HepG2 (cell line): ENCODE data around the gene SNAPC3. TPM values are rescaled to one million over a fixed set of nuclear protein-coding genes. Genes with fewer than 3 reads are reported as not detected.

Experiments used
- ATAC-seq: fragments of 200-7000 bp; cut with Tn5 transposase; 3 replicates; pipeline ENCODE4 v1.9.1; 2020; ENCODE audit warnings: mild to moderate bottlenecking, moderate library complexity
- BruUV-seq: library from RNA; stranded (reverse); fragments of 400-500 nt; replicated peaks from 2 replicates; lab custom pipeline; 2021; lab: Mats Ljungman, UMichigan
- CTCF ChIA-PET: fragments of 300-600 bp; formaldehyde crosslinking; extraction: SDS; loops from one replicate; lab custom pipeline; 2021; ENCODE audit warnings: low total read pairs, inconsistent platforms, low intra/inter-chr PET ratio; lab: Yijun Ruan, JAX
- POLR2A ChIA-PET: fragments of 350-600 bp; sonication (Branson Sonifier 250); formaldehyde crosslinking; loops from one replicate; lab custom pipeline; 2020; ENCODE audit warnings: antibody characterized with exemption, inconsistent platforms; lab: Yijun Ruan, JAX
- DNase-seq: peaks from one replicate; pipeline ENCODE4 v3.0.0-alpha.2; 2015; ENCODE audit warnings: low spot score
- FAIRE-seq: peaks from 3 replicates; lab custom pipeline; 2011; peaks lifted over from hg19 to GRCh38; lab: Jason Lieb, UNC
- H2AFZ ChIP-seq: one replicate; pipeline ENCODE4 v1.6.1; 2011; ENCODE audit warnings: low read length, inconsistent platforms
- H3K27ac ChIP-seq: fragments of 300-600 bp; 3 replicates; pipeline ENCODE4 v1.8.0; 2011; ENCODE audit warnings: mixed run types, mild to moderate bottlenecking, mixed read lengths, low read length, inconsistent platforms; ENCODE audit not compliant: insufficient read depth; ENCODE audit errors: extremely low read length
- H3K27me3 ChIP-seq, 2 experiments: fragments of 200-600 bp in 1 of 2; 2 replicates in 1 of 2; 3 replicates in 1 of 2; pipeline versions ENCODE4 v1.6.0 to v1.8.0; 2011; ENCODE audit warnings: low read length in 2 of 2, mild to moderate bottlenecking in 2 of 2, moderate library complexity in 2 of 2, inconsistent platforms in 1 of 2; ENCODE audit not compliant: insufficient read depth in 2 of 2, control insufficient read depth in 1 of 2
- H3K36me3 ChIP-seq, 2 experiments: fragments of 200-600 bp in 1 of 2; replicated peaks in 1 of 2; 2 replicates in 1 of 2; 3 replicates in 1 of 2; pipeline versions ENCODE4 v1.5.1 to v1.8.0; 2011; ENCODE audit warnings: low read length in 2 of 2, inconsistent platforms in 1 of 2; ENCODE audit not compliant: insufficient read depth in 2 of 2, control insufficient read depth in 1 of 2
- H3K4me1 ChIP-seq: 2 replicates; pipeline ENCODE4 v1.5.1; 2012; ENCODE audit warnings: low read length, inconsistent platforms; ENCODE audit not compliant: insufficient read depth
- H3K4me2 ChIP-seq: 2 replicates; pipeline ENCODE4 v1.6.0; 2011; ENCODE audit warnings: low read depth, low read length, inconsistent platforms
- H3K4me3 ChIP-seq, 3 experiments: fragments of 200-600 bp in 1 of 3; sonication (generic), shearing (Covaris generic) in 1 of 3; replicated peaks in 1 of 3; 2 replicates each; pipeline ENCODE4 v1.5.1; 2011 to 2016; ENCODE audit warnings: low read length in 3 of 3, inconsistent platforms in 2 of 3, low read depth in 2 of 3, mild to moderate bottlenecking in 2 of 3, control low read depth in 1 of 3, mixed read lengths in 1 of 3; ENCODE audit not compliant: insufficient read depth in 1 of 3
- H3K79me2 ChIP-seq: one replicate; pipeline ENCODE4 v1.6.1; 2011; ENCODE audit warnings: low read length, inconsistent platforms; ENCODE audit not compliant: insufficient read depth
- H3K9ac ChIP-seq: 2 replicates; pipeline ENCODE4 v1.6.0; 2011; ENCODE audit warnings: mild to moderate bottlenecking, low read depth, low read length, inconsistent platforms; ENCODE audit not compliant: insufficient read depth
- H3K9me3 ChIP-seq: 2 replicates; pipeline ENCODE4 v1.5.1; 2012; ENCODE audit warnings: mild to moderate bottlenecking, low read length
- H4K20me1 ChIP-seq: 2 replicates; pipeline ENCODE4 v1.6.0; 2011; ENCODE audit warnings: inconsistent platforms, mild to moderate bottlenecking, low read length, moderate library complexity; ENCODE audit not compliant: insufficient read depth
- CAMTA2 ChIP-seq: sonication (generic); formaldehyde crosslinking; IDR thresholded peaks from 2 replicates; pipeline ENCODE4 v1.4.0; 2020; ENCODE audit warnings: mild to moderate bottlenecking, missing genetic modification reagents, borderline replicate concordance
- SOX5 ChIP-seq: IDR thresholded peaks from 2 replicates; pipeline ENCODE4 v1.6.1; 2016; ENCODE audit warnings: borderline replicate concordance
- U2AF2 ChIP-seq: fragments of 200-400 bp; formaldehyde crosslinking; IDR thresholded peaks from 2 replicates; pipeline ENCODE4 v1.6.1; 2017; ENCODE audit warnings: low read depth, mild to moderate bottlenecking, low read length
- ZNF687 ChIP-seq: sonication (generic); formaldehyde crosslinking; IDR thresholded peaks from 2 replicates; pipeline ENCODE4 v1.5.1; 2020; ENCODE audit warnings: mild to moderate bottlenecking, missing genetic modification reagents, moderate library complexity
- in situ Hi-C: cut with HindIII; loops from 2 replicates; pipeline ENCODE4 v1.10.0; 2017; ENCODE audit warnings: low pct_unique_long_range_greater_than_20kb; ENCODE audit not compliant: extremely low pct_ligation_motif_present
- intact Hi-C: fragments of 100-400 bp; cut with micrococcal nuclease; formaldehyde crosslinking; loops from one replicate; pipeline ENCODE4 v1.10.0; 2022; ENCODE audit not compliant: unreplicated experiment
- polyA plus RNA-seq, 8 experiments: library from polyadenylated mRNA; depleted of rRNA in 3 of 8; stranded (reverse) in 7 of 8; unstranded in 1 of 8; fragments of >200 nt; fragmentation: Illumina TruSeq in 4 of 8; extraction: Trizol in 4 of 8; gene quantifications; 2 replicates each; pipeline versions ENCODE4 v1.2.1 to v1.2.3, GENCODE V29; 2011 to 2016; ENCODE audit warnings: low read depth in 4 of 8, missing spikeins in 1 of 8, mixed read lengths in 1 of 8; ENCODE audit not compliant: insufficient read depth in 1 of 8
- total RNA-seq, 5 experiments: library from RNA; depleted of rRNA; stranded (reverse); fragments of >200 nt; fragmentation: Illumina TruSeq; extraction: Trizol; gene quantifications; 2 replicates each; pipeline ENCODE4 v1.2.3, GENCODE V29; 2016; ENCODE audit warnings: low read depth in 1 of 5
- TF ChIP-seq, protein P1 (sequence below): sonication (generic); formaldehyde crosslinking; IDR thresholded peaks from 2 replicates; pipeline ENCODE4 v1.9.0; 2022; ENCODE audit warnings: missing genetic modification reagents, mild to moderate bottlenecking, borderline replicate concordance

SNAPC3 gene
- total and polyA plus RNA-seq, 2 of the 13 experiments (the other 11 are each of a cell fraction or from before 2014, with no cell fraction given), result 25.6 to 26.0 TPM

- no peak for TF ChIP-seq ZNF687 (CRISPR knock-in tag)
- TF ChIP-seq, protein P1, sequence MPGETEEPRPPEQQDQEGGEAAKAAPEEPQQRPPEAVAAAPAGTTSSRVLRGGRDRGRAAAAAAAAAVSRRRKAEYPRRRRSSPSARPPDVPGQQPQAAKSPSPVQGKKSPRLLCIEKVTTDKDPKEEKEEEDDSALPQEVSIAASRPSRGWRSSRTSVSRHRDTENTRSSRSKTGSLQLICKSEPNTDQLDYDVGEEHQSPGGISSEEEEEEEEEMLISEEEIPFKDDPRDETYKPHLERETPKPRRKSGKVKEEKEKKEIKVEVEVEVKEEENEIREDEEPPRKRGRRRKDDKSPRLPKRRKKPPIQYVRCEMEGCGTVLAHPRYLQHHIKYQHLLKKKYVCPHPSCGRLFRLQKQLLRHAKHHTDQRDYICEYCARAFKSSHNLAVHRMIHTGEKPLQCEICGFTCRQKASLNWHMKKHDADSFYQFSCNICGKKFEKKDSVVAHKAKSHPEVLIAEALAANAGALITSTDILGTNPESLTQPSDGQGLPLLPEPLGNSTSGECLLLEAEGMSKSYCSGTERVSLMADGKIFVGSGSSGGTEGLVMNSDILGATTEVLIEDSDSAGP (CRISPR knock-in tag), result no peak
- TF ChIP-seq CAMTA2 (CRISPR knock-in tag), result no peak
- TF ChIP-seq SOX5 (CRISPR knock-in tag), result no peak
Observed at GRCh38 chr9:15386465-15386864, 36.2 kb upstream of the SNAPC3 start (continued).

- DNase-seq (no peak), FAIRE-seq (no peak)
- H3K27me3 ChIP-seq, result no peaks in the 10 kb centered on the region
- CTCF ChIA-PET, result no interaction called here
- H3K79me2 ChIP-seq, result no peaks in the 10 kb centered on the region
- no peak overlapping the region for H3K27ac ChIP-seq
- H2AFZ ChIP-seq, result no peak overlapping the region
- no peaks in the 10 kb centered on the region for H3K9me3 ChIP-seq
- POLR2A ChIA-PET, result no interaction called here
- H3K4me1 ChIP-seq, result peaks cover 13% of the 10 kb centered on the region
- no peak for TF ChIP-seq U2AF2
- TF ChIP-seq, all 625 proteins: peak for 0
- in situ Hi-C loops (no loop called here), intact Hi-C loops (no loop called here)
- Histone ChIP-seq H3K4me3 (no peak overlapping the region), H4K20me1 (no peaks in the 10 kb centered on the region), H3K9ac (no peak overlapping the region), H3K36me3 (no peaks in the 10 kb centered on the region), H3K4me2 (no peak overlapping the region)
- BruUV-seq, result no TSS peak
- no peak for ATAC-seq
Observed at GRCh38 chr9:15389173-15389572, 33.5 kb upstream of the SNAPC3 start.
